Measurements from ENCODE around the gene IGFBPL1.

IGFBPL1 gene

GRCh38 chr9:38389313-38389712 lies 34.9 kb downstream of the IGFBPL1 start:
- TF ChIP-seq USF1 (IDR thresholded peaks at IDR 0.05): no peak

- TF ChIP-seq CEBPB (IDR thresholded peaks at IDR 0.05): peak; percentile 66; the same call in 1 of the 2 replicates
- no peak for TF ChIP-seq CREB1 (IDR thresholded peaks at IDR 0.05; ENCODE audit: low read depth)
- no peak for TF ChIP-seq NFIC (IDR thresholded peaks at IDR 0.05)
- TF ChIP-seq REST (IDR thresholded peaks at IDR 0.05; ENCODE audit: low read depth): no peak
- peak; percentile 43; the same call in 1 of the 2 replicates for TF ChIP-seq MAX (IDR thresholded peaks at IDR 0.05)
- no peak for TF ChIP-seq ZBTB7A (IDR thresholded peaks at IDR 0.05; ENCODE audit: low read depth)
Observed at GRCh38 chr9:38388283-38389223, 35.7 kb downstream of the IGFBPL1 start.

GRCh38 chr9:38387751-38388150 lies 36.5 kb downstream of the IGFBPL1 start:
- TF ChIP-seq CEBPB (IDR thresholded peaks at IDR 0.05) (no peak), RAD21 (IDR thresholded peaks at IDR 0.05; ENCODE audit: low read depth) (no peak), USF1 (IDR thresholded peaks at IDR 0.05) (no peak), TAF1 (IDR thresholded peaks at IDR 0.05; ENCODE audit: low read depth) (no peak), TCF12 (IDR thresholded peaks at IDR 0.05; ENCODE audit: low read depth) (no peak), TEAD4 (IDR thresholded peaks at IDR 0.05) (no peak), NFIC (IDR thresholded peaks at IDR 0.05) (no peak), CREB1 (IDR thresholded peaks at IDR 0.05; ENCODE audit: low read depth) (no peak), ZBTB7A (IDR thresholded peaks at IDR 0.05; ENCODE audit: low read depth) (no peak), FOXM1 (IDR thresholded peaks at IDR 0.05; ENCODE audit: borderline replicate concordance, low read depth) (no peak), YY1 (IDR thresholded peaks at IDR 0.05; ENCODE audit: low read depth) (no peak), EP300 (IDR thresholded peaks at IDR 0.05; ENCODE audit: borderline replicate concordance) (no peak), EGR1 (IDR thresholded peaks at IDR 0.05) (no peak), MAX (IDR thresholded peaks at IDR 0.05) (no peak), REST (IDR thresholded peaks at IDR 0.05; ENCODE audit: low read depth) (no peak)

- TF ChIP-seq TAF1 (IDR thresholded peaks at IDR 0.05; ENCODE audit: low read depth): no peak
- TF ChIP-seq CREB1 (IDR thresholded peaks at IDR 0.05; ENCODE audit: low read depth): no peak
- TF ChIP-seq RAD21 (IDR thresholded peaks at IDR 0.05; ENCODE audit: low read depth): no peak
- no peak for TF ChIP-seq TCF12 (IDR thresholded peaks at IDR 0.05; ENCODE audit: low read depth)
- no peak for TF ChIP-seq EGR1 (IDR thresholded peaks at IDR 0.05)
- TF ChIP-seq NFIC (IDR thresholded peaks at IDR 0.05): no peak
- no peak for TF ChIP-seq ZBTB7A (IDR thresholded peaks at IDR 0.05; ENCODE audit: low read depth)
- no peak for TF ChIP-seq TEAD4 (IDR thresholded peaks at IDR 0.05)
- no peak for TF ChIP-seq CEBPB (IDR thresholded peaks at IDR 0.05)
- no peak for TF ChIP-seq USF1 (IDR thresholded peaks at IDR 0.05)
- no peak for TF ChIP-seq YY1 (IDR thresholded peaks at IDR 0.05; ENCODE audit: low read depth)
Observed at GRCh38 chr9:38387066-38387465, 37.2 kb downstream of the IGFBPL1 start.

- TF ChIP-seq CREB1 (IDR thresholded peaks at IDR 0.05; ENCODE audit: low read depth): no peak
- no peak for TF ChIP-seq TEAD4 (IDR thresholded peaks at IDR 0.05)
- no peak for TF ChIP-seq REST (IDR thresholded peaks at IDR 0.05; ENCODE audit: low read depth)
- no peak for TF ChIP-seq ZBTB7A (IDR thresholded peaks at IDR 0.05; ENCODE audit: low read depth)
- no peak for TF ChIP-seq TAF1 (IDR thresholded peaks at IDR 0.05; ENCODE audit: low read depth)
- no peak for TF ChIP-seq CEBPB (IDR thresholded peaks at IDR 0.05)
- no peak for TF ChIP-seq TCF12 (IDR thresholded peaks at IDR 0.05; ENCODE audit: low read depth)
- no peak for TF ChIP-seq EGR1 (IDR thresholded peaks at IDR 0.05)
- TF ChIP-seq YY1 (IDR thresholded peaks at IDR 0.05; ENCODE audit: low read depth): no peak
- TF ChIP-seq NFIC (IDR thresholded peaks at IDR 0.05): no peak
- no peak for TF ChIP-seq RAD21 (IDR thresholded peaks at IDR 0.05; ENCODE audit: low read depth)
- TF ChIP-seq USF1 (IDR thresholded peaks at IDR 0.05): no peak
- TF ChIP-seq EP300 (IDR thresholded peaks at IDR 0.05; ENCODE audit: borderline replicate concordance): no peak
- TF ChIP-seq MAX (IDR thresholded peaks at IDR 0.05): no peak
- TF ChIP-seq FOXM1 (IDR thresholded peaks at IDR 0.05; ENCODE audit: borderline replicate concordance, low read depth): no peak
Observed at GRCh38 chr9:38386319-38386895, 37.8 kb downstream of the IGFBPL1 start.
